ENCODE data around the gene ELFN2. TPM values are rescaled to one million over a fixed set of nuclear protein-coding genes. Genes with fewer than 3 reads are reported as not detected.

The ELFN2 gene
- total RNA-seq, 1 donor from 2014 or later, result 0.82 TPM

DNA sequence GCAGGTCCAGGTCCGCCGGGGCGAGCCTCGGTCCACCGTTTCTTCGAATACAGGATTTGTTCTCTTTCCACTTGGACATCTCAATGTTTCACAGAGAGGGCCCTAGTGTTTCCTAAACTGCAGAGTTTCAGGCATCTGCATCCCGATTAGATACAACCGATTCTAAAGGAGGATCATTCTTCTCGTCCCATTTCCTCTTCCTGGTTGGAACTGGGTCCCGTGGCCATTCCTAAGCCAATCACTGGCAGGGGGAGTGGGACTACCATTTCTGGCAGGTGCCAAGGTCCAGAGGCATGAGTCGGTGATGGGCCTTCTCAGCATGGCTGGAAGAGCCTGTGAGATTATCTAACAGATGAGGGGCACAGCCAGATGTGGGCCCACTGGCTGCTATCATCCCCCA is 68.9 kb downstream of the ELFN2 start:
- no peak overlapping the region for H3K27ac Mint-ChIP-seq
- Histone ChIP-seq H3K36me3 (no peaks in the 10 kb centered on the region), H3K4me2 (no peak overlapping the region), H3K4me1 (peaks cover under 1% of the 10 kb centered on the region), H3K4me3 (no peak overlapping the region), H3K79me2 (ENCODE audit: low read depth) (no peaks in the 10 kb centered on the region), H3K9ac (no peak overlapping the region), H3K9me3 (ENCODE audit: low read depth) (no peaks in the 10 kb centered on the region), H4K20me1 (ENCODE audit: low read depth) (no peaks in the 10 kb centered on the region), H3K27me3 (no peaks in the 10 kb centered on the region), H3F3A (ENCODE audit: low read depth) (no peaks in the 10 kb centered on the region), H3K27ac (no peak overlapping the region), H2AFZ (replicated peaks) (no peak overlapping the region)
- no peak for TF ChIP-seq EZH2 (IDR thresholded peaks at IDR 0.05)
- TF ChIP-seq, protein P1, sequence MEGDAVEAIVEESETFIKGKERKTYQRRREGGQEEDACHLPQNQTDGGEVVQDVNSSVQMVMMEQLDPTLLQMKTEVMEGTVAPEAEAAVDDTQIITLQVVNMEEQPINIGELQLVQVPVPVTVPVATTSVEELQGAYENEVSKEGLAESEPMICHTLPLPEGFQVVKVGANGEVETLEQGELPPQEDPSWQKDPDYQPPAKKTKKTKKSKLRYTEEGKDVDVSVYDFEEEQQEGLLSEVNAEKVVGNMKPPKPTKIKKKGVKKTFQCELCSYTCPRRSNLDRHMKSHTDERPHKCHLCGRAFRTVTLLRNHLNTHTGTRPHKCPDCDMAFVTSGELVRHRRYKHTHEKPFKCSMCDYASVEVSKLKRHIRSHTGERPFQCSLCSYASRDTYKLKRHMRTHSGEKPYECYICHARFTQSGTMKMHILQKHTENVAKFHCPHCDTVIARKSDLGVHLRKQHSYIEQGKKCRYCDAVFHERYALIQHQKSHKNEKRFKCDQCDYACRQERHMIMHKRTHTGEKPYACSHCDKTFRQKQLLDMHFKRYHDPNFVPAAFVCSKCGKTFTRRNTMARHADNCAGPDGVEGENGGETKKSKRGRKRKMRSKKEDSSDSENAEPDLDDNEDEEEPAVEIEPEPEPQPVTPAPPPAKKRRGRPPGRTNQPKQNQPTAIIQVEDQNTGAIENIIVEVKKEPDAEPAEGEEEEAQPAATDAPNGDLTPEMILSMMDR (IDR thresholded peaks at IDR 0.05), result no peak
- TF ChIP-seq EZH2phosphoT487 (IDR thresholded peaks at IDR 0.05), result no peak
- no peaks in the 10 kb centered on the region for H3K36me3 Mint-ChIP-seq
- DNase-seq (ENCODE audit: low spot score), result no peak
- H3K4me3 Mint-ChIP-seq, result no peak overlapping the region
- peaks cover 11% of the 10 kb centered on the region for H3K27me3 Mint-ChIP-seq (ENCODE audit: insufficient read depth, low read depth)
- H3K4me1 Mint-ChIP-seq, result peaks cover 8% of the 10 kb centered on the region
- H3K9me3 Mint-ChIP-seq, result no peaks in the 10 kb centered on the region

DNA sequence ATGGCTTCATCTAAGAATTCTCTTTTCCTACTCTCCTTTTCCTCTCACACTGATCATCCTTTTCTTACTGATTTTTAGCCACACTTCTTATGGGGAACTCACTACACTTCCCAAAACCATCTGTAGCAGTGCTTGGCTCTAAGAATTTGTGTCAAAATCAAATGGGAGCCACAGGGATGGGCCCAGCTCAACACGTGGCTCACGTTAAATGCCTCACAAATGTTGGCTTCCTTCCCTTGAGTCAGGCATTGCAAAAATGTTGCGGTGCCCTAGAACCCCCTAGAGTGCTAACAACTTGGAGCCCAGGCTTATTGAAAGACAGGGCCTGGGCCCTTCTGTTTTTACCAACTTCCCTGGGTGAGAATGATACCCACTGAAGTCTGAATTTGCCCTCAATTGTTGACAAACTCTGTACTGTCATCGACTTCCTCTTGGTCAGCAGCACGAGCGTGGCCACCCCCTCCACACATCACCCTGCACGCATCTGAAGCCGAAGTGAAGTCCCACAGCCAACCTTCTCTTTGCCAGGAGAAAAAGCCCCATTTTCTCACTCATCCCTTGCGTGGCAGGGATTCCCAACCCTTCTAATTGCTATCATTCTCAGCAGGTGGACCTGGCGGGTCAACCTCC is 69.7 kb downstream of the ELFN2 start:
- Histone ChIP-seq H3K4me1 (peaks cover 4% of the 10 kb centered on the region), H3K27ac (no peak overlapping the region), H3K9me3 (ENCODE audit: low read depth) (no peaks in the 10 kb centered on the region), H3K9ac (no peak overlapping the region), H4K20me1 (ENCODE audit: low read depth) (no peaks in the 10 kb centered on the region), H2AFZ (replicated peaks) (no peak overlapping the region), H3K36me3 (no peaks in the 10 kb centered on the region), H3F3A (ENCODE audit: low read depth) (no peaks in the 10 kb centered on the region), H3K4me2 (no peak overlapping the region), H3K79me2 (ENCODE audit: low read depth) (no peaks in the 10 kb centered on the region), H3K27me3 (no peaks in the 10 kb centered on the region), H3K4me3 (no peak overlapping the region)
- Mint-ChIP-seq H3K4me1 (peaks cover 10% of the 10 kb centered on the region), H3K27me3 (ENCODE audit: insufficient read depth, low read depth) (peaks cover 16% of the 10 kb centered on the region), H3K4me3 (no peak overlapping the region), H3K9me3 (no peaks in the 10 kb centered on the region), H3K36me3 (no peaks in the 10 kb centered on the region), H3K27ac (no peak overlapping the region)
- no peak for TF ChIP-seq EZH2 (IDR thresholded peaks at IDR 0.05)
- no peak for TF ChIP-seq EZH2phosphoT487 (IDR thresholded peaks at IDR 0.05)
- TF ChIP-seq, protein P1 (IDR thresholded peaks at IDR 0.05), result no peak
- DNase-seq (ENCODE audit: low spot score), result no peak

DNA sequence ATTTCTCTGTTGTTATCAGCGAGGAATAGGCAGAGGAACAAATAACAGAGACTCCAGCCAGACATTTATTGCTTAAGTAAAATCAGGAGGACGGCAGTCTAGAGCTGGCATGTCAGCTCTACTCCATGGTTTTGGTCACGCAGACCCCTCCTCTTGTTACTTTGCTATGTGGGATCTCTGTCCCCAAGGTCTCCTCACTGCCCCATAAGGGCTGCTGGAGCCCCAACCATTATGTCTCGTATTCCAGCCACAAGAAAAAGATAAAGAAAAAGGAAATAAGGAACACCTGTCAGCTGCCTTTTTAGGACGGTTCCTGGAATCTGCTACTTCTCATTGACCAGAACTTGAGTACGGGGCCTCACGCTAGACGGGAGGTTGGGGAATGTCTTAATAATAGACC is 70.4 kb downstream of the ELFN2 start:
- no peaks in the 10 kb centered on the region for H3K27me3 ChIP-seq
- H3K9ac ChIP-seq, result no peak overlapping the region

More for the DNA sequence above, 70.4 kb downstream of the ELFN2 start:
- H3K9me3 ChIP-seq (ENCODE audit: low read depth), result no peaks in the 10 kb centered on the region
- H2AFZ ChIP-seq (replicated peaks), result no peak overlapping the region
- Mint-ChIP-seq H3K4me3 (no peak overlapping the region), H3K27me3 (ENCODE audit: insufficient read depth, low read depth) (peaks cover 17% of the 10 kb centered on the region), H3K36me3 (no peaks in the 10 kb centered on the region), H3K4me1 (peaks cover 10% of the 10 kb centered on the region), H3K27ac (no peak overlapping the region), H3K9me3 (no peaks in the 10 kb centered on the region)
- peaks cover 4% of the 10 kb centered on the region for H3K4me1 ChIP-seq
- H3F3A ChIP-seq (ENCODE audit: low read depth), result no peaks in the 10 kb centered on the region
- no peak for DNase-seq (ENCODE audit: low spot score)
- H3K4me3 ChIP-seq, result no peak overlapping the region
- no peaks in the 10 kb centered on the region for H3K79me2 ChIP-seq (ENCODE audit: low read depth)
- TF ChIP-seq EZH2phosphoT487 (IDR thresholded peaks at IDR 0.05) (no peak), EZH2 (IDR thresholded peaks at IDR 0.05) (no peak)
- TF ChIP-seq, protein P1 (IDR thresholded peaks at IDR 0.05), result no peak
- H4K20me1 ChIP-seq (ENCODE audit: low read depth), result no peaks in the 10 kb centered on the region
- no peaks in the 10 kb centered on the region for H3K36me3 ChIP-seq
- no peak overlapping the region for H3K4me2 ChIP-seq
- H3K27ac ChIP-seq, result no peak overlapping the region

Measured in neural progenitor cell (in vitro differentiated cells).